Neuron (in vitro differentiated cells): ENCODE measurements around the gene TMC2.

Experiments
- H2AFZ ChIP-seq: one replicate; pipeline ENCODE4 v1.6.1; 2013; ENCODE audit warnings: low read depth, mild to moderate bottlenecking, inconsistent platforms, low read length, moderate library complexity
- H3K27me3 ChIP-seq: one replicate; pipeline ENCODE4 v1.6.1; 2013; ENCODE audit warnings: low read length; ENCODE audit not compliant: insufficient read depth
- H3K36me3 ChIP-seq: one replicate; pipeline ENCODE4 v1.6.1; 2013; ENCODE audit warnings: low read length; ENCODE audit not compliant: insufficient read depth
- H3K4me1 ChIP-seq: one replicate; pipeline ENCODE4 v1.6.1; 2013; ENCODE audit warnings: low read length; ENCODE audit not compliant: insufficient read depth
- H3K4me3 ChIP-seq: 2 replicates; pipeline ENCODE4 v1.5.1; 2013; ENCODE audit warnings: mild to moderate bottlenecking, low read length, moderate library complexity
- H3K9me3 ChIP-seq: one replicate; pipeline ENCODE4 v1.6.1; 2013; ENCODE audit warnings: low read length

TMC2 gene

GRCh38 chr20:2575682-2576081 is 39.3 kb downstream of the TMC2 start:
- Histone ChIP-seq H2AFZ (no peak overlapping the region), H3K27me3 (peaks cover 7% of the 10 kb centered on the region), H3K36me3 (no peaks in the 10 kb centered on the region), H3K9me3 (no peaks in the 10 kb centered on the region), H3K4me3 (no peak overlapping the region), H3K4me1 (peaks cover 3% of the 10 kb centered on the region)

- H3K27me3 ChIP-seq: peaks cover 8% of the 10 kb centered on the region
- H3K36me3 ChIP-seq: no peaks in the 10 kb centered on the region
- peaks cover 3% of the 10 kb centered on the region for H3K4me1 ChIP-seq
- H2AFZ ChIP-seq: no peak overlapping the region
- H3K9me3 ChIP-seq: no peaks in the 10 kb centered on the region
- no peak overlapping the region for H3K4me3 ChIP-seq
These were observed 39.9 kb downstream of the TMC2 start for GRCh38 chr20:2576317-2576727.

GRCh38 chr20:2578475-2579192 is 42.3 kb downstream of the TMC2 start:
- H3K4me3 ChIP-seq: no peak overlapping the region
- H3K27me3 ChIP-seq: peaks cover 13% of the 10 kb centered on the region
- no peaks in the 10 kb centered on the region for H3K36me3 ChIP-seq
- no peaks in the 10 kb centered on the region for H3K9me3 ChIP-seq
- no peak overlapping the region for H2AFZ ChIP-seq
- H3K4me1 ChIP-seq: peaks cover 3% of the 10 kb centered on the region

- H3K4me1 ChIP-seq: no peaks in the 10 kb centered on the region
- H2AFZ ChIP-seq: no peak overlapping the region
- H3K27me3 ChIP-seq: peaks cover 9% of the 10 kb centered on the region
- H3K9me3 ChIP-seq: no peaks in the 10 kb centered on the region
- no peaks in the 10 kb centered on the region for H3K36me3 ChIP-seq
- H3K4me3 ChIP-seq: no peak overlapping the region
These were observed 49.4 kb downstream of the TMC2 start for GRCh38 chr20:2585811-2586210.

- no peaks in the 10 kb centered on the region for H3K4me1 ChIP-seq
- H3K27me3 ChIP-seq: peaks cover 8% of the 10 kb centered on the region
- H2AFZ ChIP-seq: no peak overlapping the region
- H3K4me3 ChIP-seq: no peak overlapping the region
- no peaks in the 10 kb centered on the region for H3K36me3 ChIP-seq
- H3K9me3 ChIP-seq: no peaks in the 10 kb centered on the region
These were observed 57.4 kb downstream of the TMC2 start for GRCh38 chr20:2593756-2594155.

GRCh38 chr20:2595076-2595475 is 58.7 kb downstream of the TMC2 start:
- H3K4me3 ChIP-seq: no peak overlapping the region
- no peaks in the 10 kb centered on the region for H3K36me3 ChIP-seq
- H3K9me3 ChIP-seq: no peaks in the 10 kb centered on the region
- no peaks in the 10 kb centered on the region for H3K4me1 ChIP-seq
- no peak overlapping the region for H2AFZ ChIP-seq
- peaks cover 8% of the 10 kb centered on the region for H3K27me3 ChIP-seq

- no peaks in the 10 kb centered on the region for H3K9me3 ChIP-seq
- H3K4me1 ChIP-seq: no peaks in the 10 kb centered on the region
- H3K36me3 ChIP-seq: no peaks in the 10 kb centered on the region
- no peak overlapping the region for H3K4me3 ChIP-seq
- no peak overlapping the region for H2AFZ ChIP-seq
- peaks cover 8% of the 10 kb centered on the region for H3K27me3 ChIP-seq
These were observed 60.4 kb downstream of the TMC2 start for GRCh38 chr20:2596673-2597279.

GRCh38 chr20:2599288-2600006 is 63.1 kb downstream of the TMC2 start:
- no peak overlapping the region for H3K4me3 ChIP-seq

GRCh38 chr20:2602046-2602735 is 65.8 kb downstream of the TMC2 start:
- H3K36me3 ChIP-seq: no peaks in the 10 kb centered on the region
- H3K4me1 ChIP-seq: no peaks in the 10 kb centered on the region
- H3K4me3 ChIP-seq: no peak overlapping the region
- no peaks in the 10 kb centered on the region for H3K9me3 ChIP-seq
- no peak overlapping the region for H2AFZ ChIP-seq
- H3K27me3 ChIP-seq: peaks cover 5% of the 10 kb centered on the region

More at GRCh38 chr20:2599288-2600006, 63.1 kb downstream of the TMC2 start:
- H3K27me3 ChIP-seq: peaks cover 6% of the 10 kb centered on the region
- no peaks in the 10 kb centered on the region for H3K4me1 ChIP-seq
- H3K36me3 ChIP-seq: no peaks in the 10 kb centered on the region
- H3K9me3 ChIP-seq: no peaks in the 10 kb centered on the region
- no peak overlapping the region for H2AFZ ChIP-seq

GRCh38 chr20:2602746-2603145 is 66.4 kb downstream of the TMC2 start:
- no peaks in the 10 kb centered on the region for H3K4me1 ChIP-seq
- peaks cover 5% of the 10 kb centered on the region for H3K27me3 ChIP-seq
- H2AFZ ChIP-seq: no peak overlapping the region
- no peaks in the 10 kb centered on the region for H3K9me3 ChIP-seq
- no peak overlapping the region for H3K4me3 ChIP-seq
- no peaks in the 10 kb centered on the region for H3K36me3 ChIP-seq

GRCh38 chr20:2603816-2604505 is 67.6 kb downstream of the TMC2 start:
- Histone ChIP-seq H3K4me1 (no peaks in the 10 kb centered on the region), H2AFZ (no peak overlapping the region), H3K4me3 (no peak overlapping the region), H3K9me3 (no peaks in the 10 kb centered on the region), H3K36me3 (no peaks in the 10 kb centered on the region), H3K27me3 (peaks cover 5% of the 10 kb centered on the region)

- H3K4me3 ChIP-seq: no peak overlapping the region
- H3K4me1 ChIP-seq: no peaks in the 10 kb centered on the region
- no peaks in the 10 kb centered on the region for H3K36me3 ChIP-seq
- H2AFZ ChIP-seq: no peak overlapping the region
- no peaks in the 10 kb centered on the region for H3K9me3 ChIP-seq
- peaks cover 5% of the 10 kb centered on the region for H3K27me3 ChIP-seq
These were observed 68.1 kb downstream of the TMC2 start for GRCh38 chr20:2604506-2604835.
